Measurements from ENCODE around the gene TSPAN4.

Gene TSPAN4

DNA sequence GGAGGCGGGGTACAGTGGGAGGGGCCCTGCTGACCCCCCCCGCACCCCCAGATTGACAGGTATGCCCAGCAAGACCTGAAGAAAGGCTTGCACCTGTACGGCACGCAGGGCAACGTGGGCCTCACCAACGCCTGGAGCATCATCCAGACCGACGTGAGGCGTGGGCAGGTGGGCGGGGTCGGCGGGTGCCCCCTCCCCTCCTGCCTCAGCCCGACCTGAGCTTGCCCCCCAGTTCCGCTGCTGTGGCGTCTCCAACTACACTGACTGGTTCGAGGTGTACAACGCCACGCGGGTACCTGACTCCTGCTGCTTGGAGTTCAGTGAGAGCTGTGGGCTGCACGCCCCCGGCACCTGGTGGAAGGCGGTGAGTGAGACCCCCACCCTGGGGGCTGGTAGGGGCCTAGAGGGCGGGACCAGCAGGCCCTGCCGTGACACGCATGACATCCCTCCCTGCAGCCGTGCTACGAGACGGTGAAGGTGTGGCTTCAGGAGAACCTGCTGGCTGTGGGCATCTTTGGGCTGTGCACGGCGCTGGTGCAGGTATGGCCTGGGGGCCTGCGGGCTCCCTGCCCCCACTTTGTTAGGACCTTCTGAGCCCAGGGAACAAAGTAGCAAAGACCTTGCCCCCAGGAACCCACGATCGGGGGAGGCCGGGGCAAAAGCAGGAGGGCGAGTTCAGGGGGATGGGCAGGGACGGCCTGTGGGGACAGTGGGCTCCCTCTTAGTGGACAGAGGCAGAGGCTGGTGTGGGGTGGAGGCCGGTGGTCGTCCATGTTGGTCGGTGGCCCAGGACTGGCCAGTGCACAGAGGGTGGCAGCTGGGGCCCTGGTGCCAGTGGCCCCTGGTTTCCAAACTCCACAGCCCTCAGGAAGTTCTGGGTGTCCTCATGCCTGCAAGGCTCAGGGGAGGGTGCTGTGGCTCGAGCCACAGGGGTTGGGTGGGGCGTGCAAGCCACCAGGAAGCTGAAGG is 23.1 kb downstream of the TSPAN4 start:
- DNase-seq (ENCODE audit: low read depth), result no peak

DNA sequence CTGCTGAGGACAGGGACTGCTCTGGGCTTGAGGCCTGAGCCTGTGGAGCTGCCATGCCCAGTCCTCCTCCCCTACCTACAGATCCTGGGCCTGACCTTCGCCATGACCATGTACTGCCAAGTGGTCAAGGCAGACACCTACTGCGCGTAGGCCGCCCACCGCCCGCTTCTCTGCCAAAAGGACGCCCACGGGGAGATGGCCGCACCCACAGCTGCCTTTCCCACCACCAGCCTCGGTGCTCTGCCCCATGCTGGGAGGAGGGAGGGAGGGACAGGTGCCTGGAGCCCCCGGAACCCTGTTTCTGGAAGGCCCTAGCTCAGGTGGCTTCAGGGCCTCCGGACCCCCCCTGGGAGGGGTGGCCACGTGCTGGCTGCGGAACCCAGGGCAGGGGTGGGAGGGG is 23.8 kb downstream of the TSPAN4 start:
- DNase-seq (ENCODE audit: low read depth), result no peak

- DNase-seq (ENCODE audit: low read depth), result no peak
Observed at GRCh38 chr11:867856-868358, 25.3 kb downstream of the TSPAN4 start.

DNA sequence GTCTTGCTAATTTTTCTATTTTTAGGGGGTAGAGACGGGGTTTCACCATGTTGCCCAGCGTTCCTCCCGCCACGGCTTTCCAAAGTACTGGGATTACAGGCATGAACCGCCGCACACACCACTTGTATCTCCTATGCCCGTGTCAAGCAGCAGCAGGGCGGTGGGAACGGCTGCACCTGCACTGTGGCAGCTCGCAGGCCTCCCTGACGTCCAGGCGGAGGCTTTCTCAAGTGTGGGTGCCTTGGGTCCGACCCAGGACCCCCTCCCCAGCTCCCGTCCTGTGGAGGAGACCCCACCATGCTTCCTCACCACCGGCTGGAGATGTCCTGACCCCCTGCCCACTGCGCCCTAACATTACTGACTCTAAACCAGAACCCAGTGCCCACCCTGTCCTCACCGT is 25.7 kb downstream of the TSPAN4 start:
- no peak for DNase-seq (ENCODE audit: low read depth)

GRCh38 chr11:868802-869201 is 26.1 kb downstream of the TSPAN4 start:
- DNase-seq (ENCODE audit: low read depth), result no peak

DNA sequence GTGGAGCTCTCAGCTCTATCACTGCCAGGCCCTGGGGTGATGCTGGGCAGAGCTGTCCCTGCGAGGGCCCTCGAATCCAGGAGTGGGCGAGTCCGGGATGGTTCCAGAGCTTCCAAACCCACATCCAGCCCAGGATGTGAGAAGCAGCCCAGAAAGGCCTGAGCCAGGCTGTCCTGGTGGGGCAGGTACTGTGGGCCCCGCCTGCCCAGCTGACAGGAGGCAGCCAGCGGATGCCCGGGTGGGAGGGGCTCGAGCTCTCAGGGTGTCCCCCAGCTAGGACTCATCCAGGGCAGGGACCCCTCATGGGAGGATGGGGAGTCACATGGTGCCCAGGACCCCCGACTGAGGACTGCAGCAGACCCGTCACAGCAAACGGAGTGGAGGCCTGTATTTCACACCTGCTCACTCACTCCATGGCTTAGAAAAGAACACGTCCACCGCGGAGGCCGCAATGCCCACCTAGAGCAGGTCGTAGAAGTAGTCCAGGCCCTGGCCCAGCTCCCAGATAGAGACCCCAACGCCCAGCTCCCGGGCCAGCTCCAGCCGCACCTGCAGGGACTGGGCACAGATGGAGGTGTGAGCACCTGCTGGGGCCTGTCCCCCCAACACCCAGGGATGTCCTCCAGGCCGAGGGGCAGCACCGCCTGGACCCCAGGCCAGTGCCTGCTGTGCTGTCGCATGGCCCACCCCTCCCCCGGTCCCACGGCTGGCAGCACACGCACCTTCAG is 26.9 kb downstream of the TSPAN4 start:
- no peak for DNase-seq (ENCODE audit: low read depth)

GRCh38 chr11:870127-870413 is 27.4 kb downstream of the TSPAN4 start:
- DNase-seq (ENCODE audit: low read depth), result no peak

DNA sequence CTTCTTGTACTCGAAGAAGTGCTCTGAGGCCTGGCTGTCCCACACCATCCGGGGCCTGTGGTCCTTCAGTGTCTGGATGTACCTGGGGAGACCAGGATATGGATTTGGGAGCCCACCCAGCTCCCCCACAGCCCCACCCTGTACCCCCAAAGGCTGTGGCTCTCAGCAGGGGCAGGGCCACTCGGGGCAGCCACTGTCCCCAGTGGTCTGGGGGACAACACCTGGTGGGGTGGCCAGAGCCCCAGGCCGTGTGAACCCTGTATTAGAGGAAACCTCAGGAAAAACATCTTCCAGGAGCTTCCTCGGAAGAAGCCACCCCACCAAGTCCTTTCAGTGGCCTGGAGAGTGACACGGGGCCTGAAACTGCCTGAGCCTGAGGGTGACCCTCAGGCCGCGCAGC is 27.8 kb downstream of the TSPAN4 start:
- no peak for DNase-seq (ENCODE audit: low read depth)

DNA sequence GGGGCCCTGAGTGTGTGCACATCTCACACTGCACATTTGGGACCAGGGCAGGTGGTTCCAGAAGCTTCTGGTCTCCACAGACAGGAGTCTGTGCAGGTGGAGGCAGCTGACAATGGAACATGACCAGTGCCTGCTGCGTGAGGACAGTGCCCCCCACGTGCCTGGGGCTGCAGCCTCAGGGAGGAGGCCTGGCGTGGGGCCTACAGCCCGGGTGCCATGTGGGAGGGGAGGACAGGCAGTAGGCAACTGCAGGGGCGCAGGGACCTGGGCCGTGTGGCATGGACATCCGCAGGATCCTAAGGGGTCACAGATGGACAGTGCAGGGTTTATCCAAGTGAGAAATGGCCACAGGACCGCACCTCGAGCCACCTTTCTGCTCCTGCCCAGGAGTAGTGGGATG is 28.8 kb downstream of the TSPAN4 start:
- DNase-seq (ENCODE audit: low read depth), result no peak

- no peak for DNase-seq (ENCODE audit: low read depth)
Observed at GRCh38 chr11:872799-873198, 30.1 kb downstream of the TSPAN4 start.

GRCh38 chr11:873706-874105 is 31.1 kb downstream of the TSPAN4 start:
- DNase-seq (ENCODE audit: low read depth), result no peak

GRCh38 chr11:875203-875602 is 32.6 kb downstream of the TSPAN4 start:
- no peak for DNase-seq (ENCODE audit: low read depth)

DNA sequence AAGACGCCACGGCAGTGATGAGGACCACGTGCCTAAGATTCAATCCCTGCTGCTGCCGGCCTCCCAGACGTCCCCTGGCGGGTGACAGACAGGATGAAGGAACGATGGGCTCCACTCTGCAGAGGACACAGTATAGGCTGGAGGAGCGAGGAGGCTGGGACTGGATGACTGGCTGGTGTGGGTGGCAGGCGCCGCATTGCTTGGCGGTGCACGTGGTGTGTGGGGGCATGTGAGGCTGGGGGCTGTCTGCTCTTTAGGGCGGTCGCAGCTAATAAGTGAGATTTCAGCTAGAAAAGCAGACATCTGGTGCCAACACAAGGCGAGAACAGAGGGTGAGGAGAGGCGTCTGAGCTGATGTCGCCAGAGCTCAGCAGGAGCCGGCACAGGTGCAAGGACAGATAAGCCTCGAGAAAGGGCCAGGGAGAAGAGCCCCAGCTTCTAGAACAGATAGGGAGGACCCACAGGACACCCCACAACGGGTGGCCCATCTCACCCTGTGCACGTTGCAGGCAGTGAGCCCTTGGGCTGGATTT is 33.2 kb downstream of the TSPAN4 start:
- no peak for DNase-seq (ENCODE audit: low read depth)

GRCh38 chr11:876545-876944 is 33.9 kb downstream of the TSPAN4 start:
- no peak for DNase-seq (ENCODE audit: low read depth)

DNA sequence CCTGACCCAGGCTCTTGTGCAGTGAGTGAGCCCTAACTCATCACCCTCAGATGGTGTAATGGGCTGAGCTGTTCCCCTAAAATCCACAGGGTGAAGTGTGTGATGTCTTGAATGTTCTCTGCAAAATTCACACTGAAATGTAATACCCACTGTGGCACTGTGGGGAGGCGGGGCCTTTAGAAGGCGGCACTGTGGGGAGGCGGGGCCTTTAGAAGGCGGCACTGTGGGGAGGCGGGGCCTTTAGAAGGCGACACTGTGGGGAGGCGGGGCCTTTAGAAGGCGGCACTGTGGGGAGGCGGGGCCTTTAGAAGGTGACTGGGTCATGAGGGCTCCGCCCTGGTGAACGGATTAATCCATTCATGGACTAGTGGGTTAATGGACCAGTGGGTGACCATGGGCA is 34.9 kb downstream of the TSPAN4 start:
- DNase-seq (ENCODE audit: low read depth), result no peak

DNA sequence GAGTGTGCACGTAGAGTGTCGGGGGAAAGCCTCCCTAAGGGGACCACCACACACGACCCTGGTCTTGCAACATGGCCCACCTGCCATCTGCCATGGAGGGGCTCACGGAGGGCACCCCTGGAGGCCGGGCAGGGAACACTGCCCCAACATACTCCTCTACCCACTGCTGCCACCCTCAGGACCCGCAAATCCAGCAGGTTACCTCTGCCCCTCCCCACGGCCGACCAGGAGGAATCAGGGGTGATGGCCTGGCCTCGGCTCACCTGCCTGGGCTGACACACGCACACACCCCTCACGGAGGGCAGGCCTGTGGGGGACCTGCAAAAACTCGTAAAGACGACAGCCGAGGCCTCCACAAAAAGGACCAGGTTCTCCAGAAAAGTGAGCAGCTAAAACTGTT is 37.8 kb downstream of the TSPAN4 start:
- no peak for DNase-seq (ENCODE audit: low read depth)

DNA sequence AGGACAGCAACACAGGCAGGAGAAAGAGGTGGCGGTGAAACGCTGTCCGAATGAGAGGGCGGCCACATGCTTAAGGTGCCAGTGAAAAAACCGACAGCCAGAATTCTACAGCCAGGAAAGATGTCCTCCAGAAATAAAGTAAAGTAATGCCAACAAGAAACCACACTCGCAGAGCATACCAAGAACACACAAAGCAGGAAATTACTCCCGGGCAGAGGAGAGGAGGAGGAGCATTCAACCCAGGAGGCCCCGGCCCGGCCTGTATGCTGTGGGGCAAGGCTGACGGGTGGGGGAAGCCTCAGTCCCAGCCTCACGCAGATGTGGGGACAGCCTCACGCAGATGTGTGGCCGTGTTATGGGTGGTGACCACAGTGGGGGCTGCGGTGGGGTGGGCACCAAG is 39.9 kb downstream of the TSPAN4 start:
- peak; percentile 58 for DNase-seq (ENCODE audit: low read depth)

DNA sequence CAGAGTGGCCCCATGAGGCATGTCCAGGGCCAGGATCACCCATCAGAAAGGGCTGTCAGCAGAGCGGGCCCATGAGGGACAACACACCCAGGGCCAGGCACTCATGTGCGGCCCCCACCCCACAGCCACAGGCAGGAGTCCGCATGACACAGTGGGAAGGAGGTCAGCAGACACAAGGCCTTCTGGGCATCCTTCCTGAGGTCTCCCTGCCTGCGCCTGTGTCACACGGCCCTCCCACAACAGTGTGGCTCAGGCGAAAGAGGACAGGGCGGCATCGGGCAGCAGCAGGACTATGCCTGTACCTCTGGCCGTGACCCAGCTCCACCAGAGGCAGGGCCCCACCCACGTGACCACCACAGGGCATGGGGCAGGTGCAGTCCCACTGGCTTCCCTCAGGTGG is 40.9 kb downstream of the TSPAN4 start:
- no peak for DNase-seq (ENCODE audit: low read depth)

DNA sequence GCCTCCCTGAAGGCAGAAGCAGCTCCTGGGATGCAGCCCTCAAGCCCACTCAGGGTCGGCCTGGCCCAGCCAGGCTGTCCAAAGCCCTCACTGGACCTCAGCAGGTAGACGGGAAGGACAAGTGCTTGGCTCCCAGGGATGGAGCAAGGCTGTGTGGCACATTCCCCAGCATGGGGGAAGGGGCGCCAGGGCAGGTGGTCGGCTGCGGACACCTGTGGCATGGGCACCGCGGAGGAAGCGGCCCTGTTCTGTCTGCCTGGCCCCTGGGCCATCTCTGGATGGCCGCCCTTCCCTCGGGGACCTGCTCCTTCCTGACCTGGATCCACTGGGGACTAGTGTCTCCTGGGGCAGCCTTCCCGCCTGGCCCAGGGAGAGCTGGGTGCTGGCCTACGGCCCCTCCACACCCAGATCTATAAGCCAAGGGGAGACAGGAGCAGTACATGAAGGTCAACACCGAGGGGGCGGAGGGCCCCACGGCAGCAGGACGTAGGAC is 42.0 kb downstream of the TSPAN4 start:
- DNase-seq (ENCODE audit: low read depth), result no peak

DNA sequence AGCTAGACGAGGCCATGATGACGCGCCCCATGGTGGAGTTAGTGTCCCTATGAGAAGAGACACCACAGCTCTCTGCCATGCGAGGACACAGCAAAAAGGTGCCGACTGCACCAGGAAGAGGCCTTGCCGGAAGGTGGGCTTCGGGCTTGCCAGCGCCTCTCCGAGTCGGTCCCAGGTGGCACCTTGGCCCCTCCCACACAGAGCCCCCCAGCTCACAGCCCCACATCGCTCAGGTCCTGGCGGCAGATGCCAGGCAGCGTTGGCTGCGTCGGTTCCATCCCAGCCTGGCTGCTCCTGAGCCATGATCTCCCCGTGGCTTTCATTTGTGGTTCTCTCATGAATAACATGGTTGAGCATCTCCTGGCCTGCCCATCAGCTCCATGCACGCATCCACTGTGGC is 43.9 kb downstream of the TSPAN4 start:
- no peak for DNase-seq (ENCODE audit: low read depth)

DNA sequence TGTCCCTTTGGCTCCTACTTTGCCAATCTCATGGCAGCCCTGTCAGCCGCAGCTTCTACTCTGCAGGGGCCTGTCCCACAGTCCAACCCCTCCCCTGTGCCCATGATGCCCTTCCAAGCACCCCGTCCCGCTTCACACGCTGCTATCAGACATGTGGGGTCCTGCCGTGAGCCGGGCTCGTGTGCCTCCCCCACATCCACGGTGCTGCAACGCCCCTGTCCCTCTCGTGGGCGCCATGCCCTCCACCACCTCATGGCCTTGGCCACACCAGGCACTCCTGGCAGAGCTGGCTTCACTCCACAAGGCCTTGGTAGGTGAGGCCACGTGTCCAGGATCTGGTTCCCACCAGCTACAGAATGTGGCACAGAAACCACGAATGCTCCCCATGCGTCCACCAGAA is 44.9 kb downstream of the TSPAN4 start:
- DNase-seq (ENCODE audit: low read depth), result no peak

GRCh38 chr11:888310-889212 is 45.9 kb downstream of the TSPAN4 start:
- no peak for DNase-seq (ENCODE audit: low read depth)
